NB4 (cell line): Measurements from ENCODE around the gene EXOSC6.
A peak's percentile ranks its signal among the peaks of the same experiment; 100 is the strongest.
"Not testable (repeated sequence)": the region's sequence is repeated elsewhere in the genome, so short reads cannot be mapped to it uniquely, and the experiment has no call there.

Experiments
- DNase-seq: peaks from one replicate; pipeline ENCODE4 v3.0.0; 2010; ENCODE audit warnings: low read depth
- H3K4me3 ChIP-seq: one replicate; pipeline ENCODE4 v1.5.1; 2011; ENCODE audit warnings: mild to moderate bottlenecking, low read depth, low read length, moderate library complexity
- MYC ChIP-seq: IDR thresholded peaks from 2 replicates; pipeline ENCODE4 v1.6.1; 2011; ENCODE audit warnings: low read depth, low read length
- POLR2A ChIP-seq: IDR thresholded peaks from 2 replicates; pipeline ENCODE4 v1.6.1; 2011; ENCODE audit warnings: mild to moderate bottlenecking; ENCODE audit not compliant: insufficient read length; ENCODE audit errors: extremely low read depth
- TF ChIP-seq, protein P1 (sequence below): IDR thresholded peaks from one replicate; pipeline ENCODE4 v1.5.1; 2012; ENCODE audit warnings: low read depth, low read length
- TF ChIP-seq, protein P2 (sequence below): IDR thresholded peaks from 2 replicates; pipeline ENCODE4 v1.6.1; 2011; ENCODE audit warnings: low read depth, low read length

The EXOSC6 gene

DNA sequence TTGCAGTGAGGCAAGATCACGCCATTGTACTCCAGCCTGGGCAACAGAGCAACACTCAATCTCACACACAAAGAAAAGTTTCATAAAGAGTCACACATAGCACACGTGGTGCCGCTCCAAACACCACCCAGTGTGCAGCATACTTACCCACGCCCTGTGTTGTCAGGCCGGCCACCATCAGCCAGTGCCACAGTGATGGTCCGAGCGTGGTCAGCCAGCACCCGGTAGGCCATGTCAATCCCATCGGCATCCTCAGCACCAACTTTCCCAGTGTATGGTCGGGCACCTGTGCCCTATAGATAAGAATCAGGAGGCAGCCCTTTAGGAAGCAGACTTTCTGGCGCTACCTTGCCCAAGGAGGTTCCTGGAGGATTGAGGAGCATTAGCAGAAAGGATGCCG, 17.7 kb upstream of the EXOSC6 start:
- H3K4me3 ChIP-seq, result no peak overlapping the region
- no peak for TF ChIP-seq MYC
- TF ChIP-seq, protein P1, sequence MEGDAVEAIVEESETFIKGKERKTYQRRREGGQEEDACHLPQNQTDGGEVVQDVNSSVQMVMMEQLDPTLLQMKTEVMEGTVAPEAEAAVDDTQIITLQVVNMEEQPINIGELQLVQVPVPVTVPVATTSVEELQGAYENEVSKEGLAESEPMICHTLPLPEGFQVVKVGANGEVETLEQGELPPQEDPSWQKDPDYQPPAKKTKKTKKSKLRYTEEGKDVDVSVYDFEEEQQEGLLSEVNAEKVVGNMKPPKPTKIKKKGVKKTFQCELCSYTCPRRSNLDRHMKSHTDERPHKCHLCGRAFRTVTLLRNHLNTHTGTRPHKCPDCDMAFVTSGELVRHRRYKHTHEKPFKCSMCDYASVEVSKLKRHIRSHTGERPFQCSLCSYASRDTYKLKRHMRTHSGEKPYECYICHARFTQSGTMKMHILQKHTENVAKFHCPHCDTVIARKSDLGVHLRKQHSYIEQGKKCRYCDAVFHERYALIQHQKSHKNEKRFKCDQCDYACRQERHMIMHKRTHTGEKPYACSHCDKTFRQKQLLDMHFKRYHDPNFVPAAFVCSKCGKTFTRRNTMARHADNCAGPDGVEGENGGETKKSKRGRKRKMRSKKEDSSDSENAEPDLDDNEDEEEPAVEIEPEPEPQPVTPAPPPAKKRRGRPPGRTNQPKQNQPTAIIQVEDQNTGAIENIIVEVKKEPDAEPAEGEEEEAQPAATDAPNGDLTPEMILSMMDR, result no peak
- TF ChIP-seq, protein P2, sequence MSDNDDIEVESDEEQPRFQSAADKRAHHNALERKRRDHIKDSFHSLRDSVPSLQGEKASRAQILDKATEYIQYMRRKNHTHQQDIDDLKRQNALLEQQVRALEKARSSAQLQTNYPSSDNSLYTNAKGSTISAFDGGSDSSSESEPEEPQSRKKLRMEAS, result no peak
- TF ChIP-seq POLR2A, result no peak
- no peak for DNase-seq

DNA sequence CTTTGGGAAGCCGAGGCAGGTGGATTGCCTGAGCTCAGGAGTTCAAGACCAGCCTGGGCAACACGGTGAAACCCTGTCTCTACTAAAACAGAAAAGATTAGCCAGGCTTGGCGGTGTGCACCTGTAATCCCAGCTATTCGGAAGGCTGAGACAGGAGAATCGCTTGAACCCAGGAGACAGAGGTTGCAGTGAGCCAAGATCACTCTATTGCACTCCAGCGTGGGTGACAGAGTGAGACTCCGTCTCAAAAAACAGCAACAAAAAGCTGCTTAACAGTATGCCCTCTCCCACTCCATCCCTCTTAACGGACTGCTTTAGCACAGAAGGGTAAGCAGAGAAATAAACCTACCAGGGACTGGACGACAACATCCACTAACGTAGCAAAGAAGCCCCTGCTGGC, 16.2 kb upstream of the EXOSC6 start:
- not testable (repeated sequence) for DNase-seq, H3K4me3 ChIP-seq

DNA sequence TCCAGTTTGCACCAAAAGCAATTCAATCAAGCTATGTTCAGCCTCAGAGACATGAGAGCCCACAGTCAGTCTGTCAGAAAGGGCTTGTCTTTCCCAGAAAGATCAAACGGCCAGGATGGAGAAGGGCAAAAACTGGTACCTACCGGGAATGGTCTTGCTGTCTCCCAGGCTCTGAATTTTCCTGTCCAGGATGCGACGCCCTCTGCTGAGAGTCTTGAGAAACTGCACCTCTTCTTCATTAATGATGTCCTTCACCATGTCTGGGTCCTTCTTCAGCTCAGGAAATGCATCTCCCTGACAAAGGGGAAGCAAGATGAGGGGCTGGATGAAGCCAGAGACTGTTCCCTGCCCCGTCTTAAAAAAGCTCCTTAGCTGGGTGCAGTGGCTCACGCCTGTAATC, 15.8 kb upstream of the EXOSC6 start:
- H3K4me3 ChIP-seq, result no peak overlapping the region
- peak; percentile 76 for DNase-seq
- TF ChIP-seq MYC, result no peak
- TF ChIP-seq, protein P2, result no peak
- TF ChIP-seq, protein P1, result peak; percentile 85

DNA sequence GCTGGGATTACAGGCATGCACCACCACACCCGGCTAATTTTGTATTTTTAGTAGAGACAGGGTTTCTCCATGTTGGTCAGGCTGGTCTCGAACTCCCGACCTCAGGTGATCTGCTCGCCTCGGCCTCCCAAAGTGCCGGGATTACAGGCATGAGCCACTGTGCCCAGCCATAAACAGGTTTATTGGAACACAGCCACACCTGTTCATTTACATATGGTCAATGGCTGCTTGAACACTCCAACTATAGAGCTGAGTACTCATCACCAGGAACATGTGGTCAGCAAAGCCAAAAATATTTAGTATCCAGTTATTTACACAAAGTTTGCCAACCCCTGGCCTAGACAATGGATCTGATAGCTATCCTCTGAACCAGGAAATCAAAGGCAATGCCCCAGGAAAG, 8.2 kb upstream of the EXOSC6 start:
- not testable (repeated sequence) for H3K4me3 ChIP-seq

DNA sequence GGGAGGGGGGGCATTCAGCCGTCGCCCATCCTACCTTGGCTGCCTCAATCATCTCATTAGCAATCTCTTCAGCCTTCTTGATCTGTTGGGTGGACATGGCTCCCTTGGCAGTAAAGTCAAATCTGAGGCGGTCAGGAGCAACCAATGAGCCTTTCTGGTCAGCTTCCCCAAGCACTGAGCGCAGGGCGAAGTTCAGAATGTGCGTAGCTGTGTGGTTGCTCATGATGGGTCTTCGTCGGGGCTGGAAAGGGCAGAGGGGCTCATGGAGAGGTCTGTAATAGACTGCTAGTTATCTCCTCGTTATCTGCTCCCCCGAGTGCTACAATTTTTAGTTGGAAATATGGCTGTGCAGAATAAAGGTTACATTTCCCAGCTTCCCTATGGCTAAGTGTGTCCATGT, 7.2 kb upstream of the EXOSC6 start:
- TF ChIP-seq MYC (no peak), POLR2A (no peak)
- TF ChIP-seq, protein P2, result no peak
- TF ChIP-seq, protein P1, result no peak
- no peak overlapping the region for H3K4me3 ChIP-seq
- no peak for DNase-seq

More for the DNA sequence above, 8.2 kb upstream of the EXOSC6 start:
- DNase-seq, result not testable (repeated sequence)

DNA sequence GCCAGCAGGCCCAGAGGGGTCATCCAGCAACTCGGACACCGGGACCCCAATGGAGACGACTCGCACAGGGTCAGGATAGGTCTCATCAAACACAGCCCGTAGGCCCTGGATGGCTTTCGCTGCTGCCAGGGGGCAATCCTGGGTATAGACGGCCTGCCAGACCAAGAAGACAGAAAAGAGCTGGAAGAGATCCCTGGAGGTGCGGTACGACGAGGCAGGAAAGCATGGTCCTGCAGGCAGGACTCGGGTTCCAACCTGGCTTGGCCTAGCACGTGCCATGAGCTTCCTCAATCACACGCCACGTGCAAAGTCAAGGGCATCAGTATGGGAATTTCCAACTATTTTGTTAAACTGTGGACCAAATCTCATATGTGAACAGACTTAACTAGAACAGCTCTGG, 6.3 kb upstream of the EXOSC6 start:
- no peak overlapping the region for H3K4me3 ChIP-seq
- no peak for DNase-seq
- TF ChIP-seq, protein P1, result no peak
- no peak for TF ChIP-seq POLR2A
- TF ChIP-seq MYC, result no peak
- TF ChIP-seq, protein P2, result no peak

DNA sequence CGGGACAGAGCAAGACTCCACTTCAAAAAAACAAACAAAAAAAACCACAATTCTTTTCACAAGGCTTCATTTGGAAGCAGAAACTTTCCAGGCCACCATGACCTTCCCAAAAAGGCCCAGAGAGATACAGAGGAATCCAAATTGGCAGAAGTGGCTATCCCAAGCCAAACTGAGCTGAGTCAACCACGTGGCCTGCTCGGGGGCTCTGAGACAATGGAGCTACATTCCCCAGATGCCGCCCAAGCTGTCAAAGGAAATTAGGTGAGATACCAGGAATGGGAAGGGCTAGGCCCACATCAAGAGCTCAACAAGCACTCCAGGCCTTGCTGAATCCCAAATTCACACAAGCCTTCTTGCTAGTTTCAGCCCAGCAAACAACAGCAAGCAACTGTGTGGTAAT, 5.7 kb upstream of the EXOSC6 start:
- DNase-seq, result no peak
- H3K4me3 ChIP-seq, result no peak overlapping the region
- TF ChIP-seq MYC (no peak), POLR2A (no peak)
- TF ChIP-seq, protein P1, result no peak
- TF ChIP-seq, protein P2, result no peak
